ENCODE results near the gene LHFPL2. TPM values are rescaled to one million over a fixed set of nuclear protein-coding genes. Genes with fewer than 3 reads are reported as not detected.

Gene LHFPL2
- total RNA-seq, 1 experiment from 2014 or later = 49.7 TPM

- H3K36me3 Mint-ChIP-seq (ENCODE audit: insufficient read depth, unreplicated experiment) = peaks cover 45% of the 10 kb centered on the region
- TF ChIP-seq, protein P1, sequence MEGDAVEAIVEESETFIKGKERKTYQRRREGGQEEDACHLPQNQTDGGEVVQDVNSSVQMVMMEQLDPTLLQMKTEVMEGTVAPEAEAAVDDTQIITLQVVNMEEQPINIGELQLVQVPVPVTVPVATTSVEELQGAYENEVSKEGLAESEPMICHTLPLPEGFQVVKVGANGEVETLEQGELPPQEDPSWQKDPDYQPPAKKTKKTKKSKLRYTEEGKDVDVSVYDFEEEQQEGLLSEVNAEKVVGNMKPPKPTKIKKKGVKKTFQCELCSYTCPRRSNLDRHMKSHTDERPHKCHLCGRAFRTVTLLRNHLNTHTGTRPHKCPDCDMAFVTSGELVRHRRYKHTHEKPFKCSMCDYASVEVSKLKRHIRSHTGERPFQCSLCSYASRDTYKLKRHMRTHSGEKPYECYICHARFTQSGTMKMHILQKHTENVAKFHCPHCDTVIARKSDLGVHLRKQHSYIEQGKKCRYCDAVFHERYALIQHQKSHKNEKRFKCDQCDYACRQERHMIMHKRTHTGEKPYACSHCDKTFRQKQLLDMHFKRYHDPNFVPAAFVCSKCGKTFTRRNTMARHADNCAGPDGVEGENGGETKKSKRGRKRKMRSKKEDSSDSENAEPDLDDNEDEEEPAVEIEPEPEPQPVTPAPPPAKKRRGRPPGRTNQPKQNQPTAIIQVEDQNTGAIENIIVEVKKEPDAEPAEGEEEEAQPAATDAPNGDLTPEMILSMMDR (IDR thresholded peaks at IDR 0.05; ENCODE audit: insufficient read depth in 1 of 2, low read depth in 1 of 2, low read length in 1 of 2, severe bottlenecking in 1 of 2, unreplicated experiment in 1 of 2) = peak in 1 of 2 experiments; percentile 60
- H3K4me3 ChIP-seq (ENCODE audit: low read depth, low read length) = no peak overlapping the region
- ChIA-PET CTCF (interaction anchor here (0.6 to 1.0 kb wide), 5 partner anchors 22 to 281 kb away, joined by 3 to 5 read pairs (median 3); partner anchors contain the start of gene LHFPL2), POLR2A (no interaction called here)
- H3K36me3 ChIP-seq (ENCODE audit: control insufficient read depth, insufficient read depth, low read length) = no peaks in the 10 kb centered on the region; the same call in none of the 2 replicates
- H3K9me3 ChIP-seq = no peaks in the 10 kb centered on the region
- H3K9me3 Mint-ChIP-seq (ENCODE audit: unreplicated experiment) = no peaks in the 10 kb centered on the region
- BruUV-seq (replicated peaks) = no TSS peak
- H3K27ac Mint-ChIP-seq (ENCODE audit: unreplicated experiment) = no peak overlapping the region
- peaks cover 28% of the 10 kb centered on the region for H3K4me1 ChIP-seq
- intact Hi-C loops (cut with micrococcal nuclease; ENCODE audit: unreplicated experiment) = loop anchor here (1.0 to 5.0 kb wide), 2 partner anchors 89 to 155 kb away; no protein-coding TSS in a partner anchor
- peaks cover 39% of the 10 kb centered on the region for H3K4me1 Mint-ChIP-seq (ENCODE audit: low read depth, unreplicated experiment)
- no peaks in the 10 kb centered on the region for H3K27me3 Mint-ChIP-seq (ENCODE audit: insufficient read depth, unreplicated experiment)
- no peak overlapping the region for H3K4me3 Mint-ChIP-seq (ENCODE audit: unreplicated experiment)
- H3K27me3 ChIP-seq (replicated peaks; ENCODE audit: control insufficient read depth, insufficient read depth, low read length) = no peaks in the 10 kb centered on the region
- DNase-seq = no peak
These were observed 21.4 kb downstream of the LHFPL2 start for GRCh38 chr5:78627175-78627574.

DNA sequence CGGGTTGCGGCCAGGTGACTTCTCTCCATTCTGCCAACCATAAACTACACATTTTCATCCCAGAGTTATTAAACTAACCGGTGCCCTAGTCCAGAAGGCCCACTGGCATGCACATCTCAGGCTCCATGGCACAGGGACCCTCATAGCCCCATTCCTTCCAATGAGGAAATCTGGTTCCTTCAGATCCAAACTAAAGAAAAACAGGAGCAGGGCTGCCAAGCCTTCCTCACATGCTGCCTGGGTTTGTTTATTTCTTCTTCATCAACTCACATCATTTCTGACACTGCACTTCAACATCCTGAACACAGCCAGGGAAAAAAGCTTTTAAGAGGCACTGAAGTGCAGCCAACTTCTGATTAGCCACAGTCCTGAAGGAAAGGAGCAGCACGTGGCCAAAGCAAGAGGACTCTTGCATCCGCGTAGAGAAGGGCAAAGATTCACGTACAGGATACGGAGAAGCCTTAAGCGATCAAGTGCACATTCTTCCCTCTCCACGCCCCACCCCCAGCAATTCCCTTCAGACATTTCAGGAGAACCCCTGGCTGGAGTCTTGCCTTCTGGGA lies 22.5 kb downstream of the LHFPL2 start:
- POLR2A ChIA-PET = interaction anchor here (0.6 kb wide), 1 partner anchor 265 kb away, joined by 3 read pairs; the partner anchor contains the start of gene SCAMP1
- H3K27me3 ChIP-seq (replicated peaks; ENCODE audit: control insufficient read depth, insufficient read depth, low read length) = no peaks in the 10 kb centered on the region
- H3K4me1 Mint-ChIP-seq (ENCODE audit: low read depth, unreplicated experiment) = peaks cover 49% of the 10 kb centered on the region
- no peak for DNase-seq
- H3K9me3 Mint-ChIP-seq (ENCODE audit: unreplicated experiment) = no peaks in the 10 kb centered on the region
- H3K36me3 ChIP-seq (ENCODE audit: control insufficient read depth, insufficient read depth, low read length) = no peaks in the 10 kb centered on the region; the same call in none of the 2 replicates
- intact Hi-C loops (cut with micrococcal nuclease; ENCODE audit: unreplicated experiment) = loop anchor here (5.0 kb wide), 1 partner anchor 154 kb away; no protein-coding TSS in a partner anchor
- peaks cover 35% of the 10 kb centered on the region for H3K4me1 ChIP-seq
- no peaks in the 10 kb centered on the region for H3K9me3 ChIP-seq
- H3K4me3 Mint-ChIP-seq (ENCODE audit: unreplicated experiment) = no peak overlapping the region
- H3K27me3 Mint-ChIP-seq (ENCODE audit: insufficient read depth, unreplicated experiment) = no peaks in the 10 kb centered on the region
- CTCF ChIA-PET = no interaction called here
- H3K36me3 Mint-ChIP-seq (ENCODE audit: insufficient read depth, unreplicated experiment) = peaks cover 45% of the 10 kb centered on the region
- no peak overlapping the region for H3K27ac Mint-ChIP-seq (ENCODE audit: unreplicated experiment)
- TF ChIP-seq, protein P1 (IDR thresholded peaks at IDR 0.05; ENCODE audit: insufficient read depth in 1 of 2, low read depth in 1 of 2, low read length in 1 of 2, severe bottlenecking in 1 of 2, unreplicated experiment in 1 of 2) = no peak
- BruUV-seq (replicated peaks) = no TSS peak
- H3K4me3 ChIP-seq (ENCODE audit: low read depth, low read length) = no peak overlapping the region

- H3K36me3 ChIP-seq (ENCODE audit: control insufficient read depth, insufficient read depth, low read length) = no peaks in the 10 kb centered on the region; the same call in 1 of the 2 replicates
- intact Hi-C loops (cut with micrococcal nuclease; ENCODE audit: unreplicated experiment) = loop anchor here (5.0 kb wide), 1 partner anchor 153 kb away; no protein-coding TSS in a partner anchor
- CTCF ChIA-PET = no interaction called here
These were observed 23.6 kb downstream of the LHFPL2 start for GRCh38 chr5:78624992-78625391.

More at GRCh38 chr5:78624992-78625391, 23.6 kb downstream of the LHFPL2 start:
- Mint-ChIP-seq H3K27me3 (ENCODE audit: insufficient read depth, unreplicated experiment) (no peaks in the 10 kb centered on the region), H3K36me3 (ENCODE audit: insufficient read depth, unreplicated experiment) (peaks cover 46% of the 10 kb centered on the region), H3K9me3 (ENCODE audit: unreplicated experiment) (no peaks in the 10 kb centered on the region), H3K4me1 (ENCODE audit: low read depth, unreplicated experiment) (peaks cover 49% of the 10 kb centered on the region), H3K4me3 (ENCODE audit: unreplicated experiment) (no peak overlapping the region), H3K27ac (ENCODE audit: unreplicated experiment) (no peak overlapping the region)
- POLR2A ChIA-PET = no interaction called here
- Histone ChIP-seq H3K4me1 (peaks cover 35% of the 10 kb centered on the region), H3K9me3 (no peaks in the 10 kb centered on the region), H3K4me3 (ENCODE audit: low read depth, low read length) (no peak overlapping the region), H3K27me3 (replicated peaks; ENCODE audit: control insufficient read depth, insufficient read depth, low read length) (no peaks in the 10 kb centered on the region)
- no peak for DNase-seq
- no TSS peak for BruUV-seq (replicated peaks)
- TF ChIP-seq, protein P1 (IDR thresholded peaks at IDR 0.05; ENCODE audit: insufficient read depth in 1 of 2, low read depth in 1 of 2, low read length in 1 of 2, severe bottlenecking in 1 of 2, unreplicated experiment in 1 of 2) = no peak

Data from Caco-2 (cell line).